ENCODE measurements around the gene SLC25A22.

SLC25A22 gene

DNA sequence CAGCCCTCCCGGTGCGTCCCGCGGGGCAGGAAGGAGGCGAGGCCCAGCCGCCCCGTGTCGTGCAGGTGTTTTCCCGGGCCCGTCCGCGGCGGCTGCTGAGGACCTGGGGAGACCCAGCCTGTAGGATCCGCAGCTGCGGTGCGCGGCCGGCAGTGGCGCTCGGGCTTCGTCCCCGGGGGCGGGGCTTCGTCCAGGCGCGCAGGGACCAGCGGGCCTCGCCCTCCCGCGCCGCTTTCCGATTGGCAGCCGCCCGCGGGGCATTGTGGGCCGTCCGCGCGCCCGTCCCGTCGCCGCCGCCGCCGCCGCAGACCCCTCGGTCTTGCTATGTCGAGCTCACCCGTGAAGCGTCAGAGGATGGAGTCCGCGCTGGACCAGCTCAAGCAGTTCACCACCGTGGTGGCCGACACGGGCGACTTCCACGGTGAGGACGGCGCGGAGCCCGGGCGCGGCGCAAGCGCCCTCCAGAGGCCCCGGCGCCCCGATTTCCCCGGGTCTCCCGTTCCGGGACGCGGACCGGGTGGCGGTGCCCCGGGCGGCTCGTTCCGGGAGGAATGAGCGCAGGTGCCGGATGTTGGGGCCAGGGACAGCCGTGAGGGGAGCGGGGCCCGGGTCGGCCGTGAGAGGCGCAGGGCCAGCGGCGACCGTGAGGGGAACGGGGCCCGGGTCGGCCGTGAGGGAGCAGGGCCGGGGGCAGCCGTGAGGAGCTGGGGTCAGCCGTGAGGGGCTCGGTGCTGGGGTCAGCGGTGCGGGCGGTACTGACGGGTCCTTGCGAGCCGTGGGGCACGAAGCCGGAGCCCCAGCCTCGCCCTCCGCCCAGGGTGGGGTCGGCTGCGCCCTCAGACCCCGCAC lies 50.7 kb downstream of the SLC25A22 start, which contains the start of gene TALDO1:
TSS of gene TALDO1 (plus strand) at position 307 of the 849 bp plus-strand sequence. CDS start at position 325, 18 bp downstream.
- no peak for DNase-seq (ENCODE audit: low read depth, low spot score)

DNA sequence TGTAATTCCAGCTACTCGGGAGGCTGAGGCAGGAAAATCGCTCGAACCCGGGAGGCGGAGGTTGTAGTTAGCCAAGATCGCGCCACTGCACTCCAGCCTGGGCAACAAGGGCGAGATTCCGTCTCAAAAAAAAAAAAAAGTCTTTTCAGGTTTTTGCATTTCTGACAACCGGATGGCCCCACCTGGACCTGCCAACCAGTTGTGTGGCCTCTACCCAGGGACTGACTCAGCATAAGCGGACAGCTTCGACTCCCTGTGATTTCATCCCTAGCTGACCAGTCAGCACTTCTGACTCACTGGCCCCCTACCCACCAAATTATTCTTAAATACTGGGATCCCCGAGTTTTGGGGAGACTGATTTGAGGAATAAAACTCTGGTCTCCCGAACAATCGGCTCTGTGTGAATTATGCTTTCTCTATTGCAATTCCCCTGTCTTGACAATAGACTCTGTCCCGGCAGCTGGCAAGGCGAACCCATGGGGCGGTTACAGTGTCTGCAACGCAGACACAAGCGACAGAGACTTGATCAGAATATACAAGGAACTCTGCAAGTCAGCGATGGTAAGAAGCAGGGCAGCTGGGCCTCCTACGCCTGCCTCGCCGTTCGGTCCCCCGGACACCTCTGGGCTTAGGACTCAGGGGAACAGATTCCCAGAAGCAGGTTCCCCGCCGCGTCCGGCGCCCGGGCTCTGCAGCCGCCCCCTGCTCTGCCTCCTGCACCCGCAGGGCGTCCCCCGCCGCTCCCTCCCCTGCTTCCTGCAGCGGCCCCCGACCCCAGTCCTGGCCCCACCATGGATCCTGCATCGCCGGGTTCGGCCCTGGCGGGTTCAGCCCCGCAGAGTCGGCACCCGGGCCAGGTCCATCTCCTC lies 51.6 kb downstream of the SLC25A22 start:
- no peak for DNase-seq (ENCODE audit: low read depth, low spot score)

DNA sequence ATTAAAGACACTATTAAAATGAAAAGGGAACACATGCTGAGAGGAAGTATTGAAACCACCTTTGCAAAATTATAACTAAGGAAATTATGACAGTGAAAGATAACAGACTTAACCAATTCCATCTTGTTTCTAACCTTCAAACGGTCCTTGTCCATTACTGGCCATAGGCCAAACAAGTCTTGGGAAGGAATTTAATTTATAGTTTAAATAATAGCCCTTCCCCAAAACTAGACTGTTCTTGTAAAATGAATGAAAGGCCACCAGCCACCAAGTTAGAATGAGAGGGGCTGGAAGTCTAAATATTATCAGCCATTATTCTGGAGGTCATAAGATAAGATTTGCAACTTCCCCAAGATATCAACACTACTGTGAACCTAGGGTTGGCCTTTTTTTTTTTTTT lies 52.7 kb downstream of the SLC25A22 start:
- no peak for DNase-seq (ENCODE audit: low read depth, low spot score)

DNA sequence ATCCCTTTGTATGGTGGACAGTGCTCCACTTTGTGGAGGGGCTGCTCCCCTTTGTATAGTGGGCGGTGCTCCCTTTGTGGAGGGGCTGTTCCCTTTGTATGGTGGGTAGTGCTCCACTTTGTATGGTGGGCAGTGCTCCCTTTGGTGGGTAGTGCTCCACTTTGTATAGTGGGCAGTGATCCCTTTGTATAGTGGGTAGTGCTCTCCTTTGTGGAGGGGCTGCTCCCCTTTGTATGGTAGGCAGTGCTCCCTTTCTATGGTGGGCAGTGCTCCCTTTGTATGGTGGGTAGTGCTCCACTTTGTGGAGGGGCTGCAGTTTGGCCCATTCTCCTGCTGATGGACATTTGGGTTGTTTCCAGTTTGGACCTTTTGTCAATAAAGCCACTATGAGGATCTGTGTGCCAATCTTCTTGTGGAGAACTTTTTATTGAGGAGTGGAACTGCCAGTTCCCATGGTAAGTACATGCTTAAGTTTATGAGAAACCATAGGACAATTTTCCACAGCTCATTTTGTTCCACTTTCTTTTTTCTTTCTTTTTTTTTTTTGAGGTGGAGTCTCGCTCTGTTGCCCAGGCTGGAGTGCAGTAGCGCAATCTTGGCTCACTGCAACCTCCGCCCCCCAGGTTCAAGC lies 55.4 kb downstream of the SLC25A22 start:
- DNase-seq (ENCODE audit: low read depth, low spot score): no peak

DNA sequence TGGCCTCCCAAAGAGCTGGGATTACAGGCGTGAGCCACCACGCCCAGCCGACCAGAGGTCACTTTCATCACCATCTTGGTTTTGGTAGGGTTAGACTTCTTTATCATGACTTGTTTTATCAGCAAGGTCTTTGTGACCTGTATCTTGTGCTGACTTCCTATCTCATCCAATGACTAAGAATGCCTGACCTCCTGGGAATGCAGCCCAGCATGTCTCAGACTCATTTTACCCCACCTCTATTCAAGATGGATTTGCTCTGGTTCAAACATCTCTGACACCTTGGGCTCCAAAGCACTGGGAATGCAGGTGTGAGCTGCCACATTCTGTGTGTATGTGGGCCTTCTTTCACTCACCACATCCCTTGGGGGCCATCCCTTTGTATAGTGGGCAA lies 55.9 kb downstream of the SLC25A22 start:
- no peak for DNase-seq (ENCODE audit: low read depth, low spot score)

Data from iPS DF 19.7 (cell line).